Raji (cell line): ENCODE measurements around the gene SULT2B1.

Experiments used
- POLR2A ChIP-seq: IDR thresholded peaks from 2 replicates; pipeline ENCODE4 v1.6.1; 2011; ENCODE audit warnings: low read depth, low read length, control low read depth; ENCODE audit not compliant: insufficient read depth

The SULT2B1 gene

GRCh38 chr19:48636859-48637448 lies 85.0 kb downstream of the SULT2B1 start, which contains the start of gene DBP:
Gene DBP, minus strand, starts transcription at chr19:48637379. Its CDS starts 385 bp downstream, at chr19:48636994.
- TF ChIP-seq POLR2A = peak; percentile 88

- TF ChIP-seq POLR2A = no peak; the same call in 1 of the 2 replicates
These were observed 85.5 kb downstream of the SULT2B1 start for GRCh38 chr19:48637449-48637947.

GRCh38 chr19:48637948-48638830 lies 86.2 kb downstream of the SULT2B1 start:
- no peak; the same call in 1 of the 2 replicates for TF ChIP-seq POLR2A

GRCh38 chr19:48638831-48639381 lies 86.9 kb downstream of the SULT2B1 start:
- TF ChIP-seq POLR2A = no peak

- no peak for TF ChIP-seq POLR2A
These were observed 87.8 kb downstream of the SULT2B1 start for GRCh38 chr19:48639483-48640375.

- no peak for TF ChIP-seq POLR2A
These were observed 89.9 kb downstream of the SULT2B1 start for GRCh38 chr19:48641850-48642249.

GRCh38 chr19:48642862-48643261 lies 90.9 kb downstream of the SULT2B1 start:
- no peak for TF ChIP-seq POLR2A

- no peak for TF ChIP-seq POLR2A
These were observed 92.4 kb downstream of the SULT2B1 start for GRCh38 chr19:48644355-48644754.

GRCh38 chr19:48644839-48645619 lies 93.1 kb downstream of the SULT2B1 start:
- peak; percentile 19; the same call in 1 of the 2 replicates for TF ChIP-seq POLR2A

GRCh38 chr19:48645620-48646000 lies 93.6 kb downstream of the SULT2B1 start:
- TF ChIP-seq POLR2A = no peak; the same call in 1 of the 2 replicates

- TF ChIP-seq POLR2A = no peak; the same call in 1 of the 2 replicates
These were observed 94.2 kb downstream of the SULT2B1 start, which contains the start of gene CA11 for GRCh38 chr19:48646001-48646721. Gene CA11, minus strand, starts transcription at chr19:48646187. Its CDS starts 555 bp downstream, at chr19:48645632.

GRCh38 chr19:48646722-48647216 lies 94.8 kb downstream of the SULT2B1 start:
- peak; percentile 51 for TF ChIP-seq POLR2A

- no peak for TF ChIP-seq POLR2A
These were observed 96.2 kb downstream of the SULT2B1 start for GRCh38 chr19:48648134-48648533.
